HepG2 (cell line): ENCODE data around the gene SLC8B1. TPM values are rescaled to one million over a fixed set of nuclear protein-coding genes. Genes with fewer than 3 reads are reported as not detected.

Experiments
- ATAC-seq: fragments of 200-7000 bp; cut with Tn5 transposase; 3 replicates; pipeline ENCODE4 v1.9.1; 2020; ENCODE audit warnings: mild to moderate bottlenecking, moderate library complexity
- BruUV-seq: library from RNA; stranded (reverse); fragments of 400-500 nt; replicated peaks from 2 replicates; lab custom pipeline; 2021; lab: Mats Ljungman, UMichigan
- CTCF ChIA-PET: fragments of 300-600 bp; formaldehyde crosslinking; extraction: SDS; loops from one replicate; lab custom pipeline; 2021; ENCODE audit warnings: low total read pairs, inconsistent platforms, low intra/inter-chr PET ratio; lab: Yijun Ruan, JAX
- POLR2A ChIA-PET: fragments of 350-600 bp; sonication (Branson Sonifier 250); formaldehyde crosslinking; loops from one replicate; lab custom pipeline; 2020; ENCODE audit warnings: antibody characterized with exemption, inconsistent platforms; lab: Yijun Ruan, JAX
- DNase-seq: peaks from one replicate; pipeline ENCODE4 v3.0.0-alpha.2; 2015; ENCODE audit warnings: low spot score
- FAIRE-seq: peaks from 3 replicates; lab custom pipeline; 2011; peaks lifted over from hg19 to GRCh38; lab: Jason Lieb, UNC
- H2AFZ ChIP-seq: one replicate; pipeline ENCODE4 v1.6.1; 2011; ENCODE audit warnings: low read length, inconsistent platforms
- H3K27ac ChIP-seq: fragments of 300-600 bp; 3 replicates; pipeline ENCODE4 v1.8.0; 2011; ENCODE audit warnings: mixed run types, mild to moderate bottlenecking, mixed read lengths, low read length, inconsistent platforms; ENCODE audit not compliant: insufficient read depth; ENCODE audit errors: extremely low read length
- H3K27me3 ChIP-seq, 2 experiments: fragments of 200-600 bp in 1 of 2; 2 replicates in 1 of 2; 3 replicates in 1 of 2; pipeline versions ENCODE4 v1.6.0 to v1.8.0; 2011; ENCODE audit warnings: low read length in 2 of 2, mild to moderate bottlenecking in 2 of 2, moderate library complexity in 2 of 2, inconsistent platforms in 1 of 2; ENCODE audit not compliant: insufficient read depth in 2 of 2, control insufficient read depth in 1 of 2
- H3K36me3 ChIP-seq, 2 experiments: fragments of 200-600 bp in 1 of 2; replicated peaks in 1 of 2; 2 replicates in 1 of 2; 3 replicates in 1 of 2; pipeline versions ENCODE4 v1.5.1 to v1.8.0; 2011; ENCODE audit warnings: low read length in 2 of 2, inconsistent platforms in 1 of 2; ENCODE audit not compliant: insufficient read depth in 2 of 2, control insufficient read depth in 1 of 2
- H3K4me1 ChIP-seq: 2 replicates; pipeline ENCODE4 v1.5.1; 2012; ENCODE audit warnings: low read length, inconsistent platforms; ENCODE audit not compliant: insufficient read depth
- H3K4me2 ChIP-seq: 2 replicates; pipeline ENCODE4 v1.6.0; 2011; ENCODE audit warnings: low read depth, low read length, inconsistent platforms
- H3K4me3 ChIP-seq, 3 experiments: fragments of 200-600 bp in 1 of 3; sonication (generic), shearing (Covaris generic) in 1 of 3; replicated peaks in 1 of 3; 2 replicates each; pipeline ENCODE4 v1.5.1; 2011 to 2016; ENCODE audit warnings: low read length in 3 of 3, inconsistent platforms in 2 of 3, low read depth in 2 of 3, mild to moderate bottlenecking in 2 of 3, control low read depth in 1 of 3, mixed read lengths in 1 of 3; ENCODE audit not compliant: insufficient read depth in 1 of 3
- H3K79me2 ChIP-seq: one replicate; pipeline ENCODE4 v1.6.1; 2011; ENCODE audit warnings: low read length, inconsistent platforms; ENCODE audit not compliant: insufficient read depth
- H3K9ac ChIP-seq: 2 replicates; pipeline ENCODE4 v1.6.0; 2011; ENCODE audit warnings: mild to moderate bottlenecking, low read depth, low read length, inconsistent platforms; ENCODE audit not compliant: insufficient read depth
- H3K9me3 ChIP-seq: 2 replicates; pipeline ENCODE4 v1.5.1; 2012; ENCODE audit warnings: mild to moderate bottlenecking, low read length
- H4K20me1 ChIP-seq: 2 replicates; pipeline ENCODE4 v1.6.0; 2011; ENCODE audit warnings: inconsistent platforms, mild to moderate bottlenecking, low read length, moderate library complexity; ENCODE audit not compliant: insufficient read depth
- FOXO4 ChIP-seq: sonication (generic); formaldehyde crosslinking; conservative IDR thresholded peaks from 2 replicates; pipeline ENCODE4 v1.8.1; 2023; ENCODE audit warnings: missing genetic modification reagents
- HMG20B ChIP-seq: conservative IDR thresholded peaks from 2 replicates; pipeline ENCODE4 v1.6.1; 2016; ENCODE audit warnings: missing genetic modification reagents, missing compliant biosample characterization
- LBX2 ChIP-seq: sonication (generic); formaldehyde crosslinking; IDR thresholded peaks from 2 replicates; pipeline ENCODE4 v1.5.0; 2020; ENCODE audit warnings: missing genetic modification reagents, mild to moderate bottlenecking, borderline replicate concordance
- PCBP1 ChIP-seq: fragments of 200-400 bp; formaldehyde crosslinking; IDR thresholded peaks from 2 replicates; pipeline ENCODE4 v1.6.1; 2017; ENCODE audit warnings: mild to moderate bottlenecking, low read depth, low read length, borderline replicate concordance
- WIZ ChIP-seq: sonication (generic); formaldehyde crosslinking; IDR thresholded peaks from 2 replicates; pipeline ENCODE4 v1.5.1; 2020; ENCODE audit warnings: mild to moderate bottlenecking, missing genetic modification reagents
- ZBTB39 ChIP-seq: sonication (generic); formaldehyde crosslinking; IDR thresholded peaks from 2 replicates; pipeline ENCODE4 v1.5.0; 2020; ENCODE audit warnings: missing genetic modification reagents
- ZMYM2 ChIP-seq: sonication (generic); formaldehyde crosslinking; IDR thresholded peaks from 2 replicates; pipeline ENCODE4 v1.8.0; 2022; ENCODE audit warnings: mild to moderate bottlenecking, missing genetic modification reagents
- ZNF230 ChIP-seq: sonication (generic); formaldehyde crosslinking; IDR thresholded peaks from 2 replicates; pipeline ENCODE4 v1.4.0; 2020; ENCODE audit warnings: mild to moderate bottlenecking, missing genetic modification reagents
- ZNF556 ChIP-seq: sonication (generic); formaldehyde crosslinking; IDR thresholded peaks from 2 replicates; pipeline ENCODE4 v1.4.0; 2020; ENCODE audit warnings: mild to moderate bottlenecking, missing genetic modification reagents, borderline replicate concordance
- ZNF614 ChIP-seq: IDR thresholded peaks from 2 replicates; pipeline ENCODE4 v1.6.1; 2018; ENCODE audit warnings: missing biosample characterization, missing genetic modification reagents, inconsistent platforms, borderline replicate concordance
- ZNF792 ChIP-seq: IDR thresholded peaks from 2 replicates; pipeline ENCODE4 v1.6.1; 2016
- ZUFSP ChIP-seq: sonication (generic); formaldehyde crosslinking; IDR thresholded peaks from 2 replicates; pipeline ENCODE4 v1.9.0; 2021; ENCODE audit warnings: missing genetic modification reagents, mild to moderate bottlenecking, borderline replicate concordance
- WGBS: methylation state at CpG from one replicate; pipeline ENCODE4 v1.1.6; 2017; ENCODE audit warnings: low lambda C conversion rate; 5-methylcytosine and 5-hydroxymethylcytosine counted together
- in situ Hi-C: cut with HindIII; loops from 2 replicates; pipeline ENCODE4 v1.10.0; 2017; ENCODE audit warnings: low pct_unique_long_range_greater_than_20kb; ENCODE audit not compliant: extremely low pct_ligation_motif_present
- intact Hi-C: fragments of 100-400 bp; cut with micrococcal nuclease; formaldehyde crosslinking; loops from one replicate; pipeline ENCODE4 v1.10.0; 2022; ENCODE audit not compliant: unreplicated experiment
- polyA plus RNA-seq, 8 experiments: library from polyadenylated mRNA; depleted of rRNA in 3 of 8; stranded (reverse) in 7 of 8; unstranded in 1 of 8; fragments of >200 nt; fragmentation: Illumina TruSeq in 4 of 8; extraction: Trizol in 4 of 8; gene quantifications; 2 replicates each; pipeline versions ENCODE4 v1.2.1 to v1.2.3, GENCODE V29; 2011 to 2016; ENCODE audit warnings: low read depth in 4 of 8, missing spikeins in 1 of 8, mixed read lengths in 1 of 8; ENCODE audit not compliant: insufficient read depth in 1 of 8
- total RNA-seq, 5 experiments: library from RNA; depleted of rRNA; stranded (reverse); fragments of >200 nt; fragmentation: Illumina TruSeq; extraction: Trizol; gene quantifications; 2 replicates each; pipeline ENCODE4 v1.2.3, GENCODE V29; 2016; ENCODE audit warnings: low read depth in 1 of 5
- TF ChIP-seq, protein P1 (sequence below): sonication (generic); formaldehyde crosslinking; IDR thresholded peaks from 2 replicates; pipeline ENCODE4 v1.5.0; 2020; ENCODE audit warnings: mild to moderate bottlenecking, missing genetic modification reagents, borderline replicate concordance

The SLC8B1 gene
- total and polyA plus RNA-seq, 2 of the 13 experiments (the other 11 are each of a cell fraction or from before 2014, with no cell fraction given), result 6.8 to 8.0 TPM

DNA sequence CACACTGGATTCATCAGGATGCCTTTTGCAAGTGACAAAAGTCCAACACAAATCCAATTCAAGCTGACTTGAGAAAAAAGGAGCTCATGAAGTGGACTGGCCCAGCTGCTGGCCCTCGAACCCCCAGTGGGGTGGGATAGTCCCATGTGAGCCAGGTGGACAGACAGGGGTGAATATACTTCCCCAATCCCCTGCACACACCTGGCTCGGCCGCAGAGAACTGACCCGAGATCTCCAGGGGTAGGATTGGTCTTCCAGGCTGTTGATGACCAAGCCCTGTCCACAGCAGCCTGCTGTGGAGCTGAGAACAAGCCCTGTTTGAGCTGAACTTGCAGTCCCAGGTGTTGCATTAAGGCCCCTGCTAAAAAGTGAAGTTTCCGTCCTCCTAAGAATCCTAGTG is 57.4 kb downstream of the SLC8B1 start:
- peaks cover 6% of the 10 kb centered on the region for H3K4me1 ChIP-seq
- H3K27me3 ChIP-seq, result no peaks in the 10 kb centered on the region
- FAIRE-seq, result no peak
- H3K9me3 ChIP-seq, result no peaks in the 10 kb centered on the region
- 100% methylated on average over 2 of the region's 5 CpGs for whole genome bisulfite sequencing
- H3K9ac ChIP-seq, result no peak overlapping the region
- H4K20me1 ChIP-seq, result no peaks in the 10 kb centered on the region
- TF ChIP-seq ZNF614 (no peak), ZBTB39 (CRISPR knock-in tag) (no peak), ZNF230 (no peak), ZNF792 (CRISPR knock-in tag) (no peak), ZNF556 (CRISPR knock-in tag) (no peak), WIZ (no peak), LBX2 (CRISPR knock-in tag) (no peak), HMG20B (CRISPR knock-in tag) (no peak), FOXO4 (CRISPR knock-in tag) (no peak), ZUFSP (no peak), ZMYM2 (CRISPR knock-in tag) (no peak), PCBP1 (no peak)
- TF ChIP-seq, protein P1, sequence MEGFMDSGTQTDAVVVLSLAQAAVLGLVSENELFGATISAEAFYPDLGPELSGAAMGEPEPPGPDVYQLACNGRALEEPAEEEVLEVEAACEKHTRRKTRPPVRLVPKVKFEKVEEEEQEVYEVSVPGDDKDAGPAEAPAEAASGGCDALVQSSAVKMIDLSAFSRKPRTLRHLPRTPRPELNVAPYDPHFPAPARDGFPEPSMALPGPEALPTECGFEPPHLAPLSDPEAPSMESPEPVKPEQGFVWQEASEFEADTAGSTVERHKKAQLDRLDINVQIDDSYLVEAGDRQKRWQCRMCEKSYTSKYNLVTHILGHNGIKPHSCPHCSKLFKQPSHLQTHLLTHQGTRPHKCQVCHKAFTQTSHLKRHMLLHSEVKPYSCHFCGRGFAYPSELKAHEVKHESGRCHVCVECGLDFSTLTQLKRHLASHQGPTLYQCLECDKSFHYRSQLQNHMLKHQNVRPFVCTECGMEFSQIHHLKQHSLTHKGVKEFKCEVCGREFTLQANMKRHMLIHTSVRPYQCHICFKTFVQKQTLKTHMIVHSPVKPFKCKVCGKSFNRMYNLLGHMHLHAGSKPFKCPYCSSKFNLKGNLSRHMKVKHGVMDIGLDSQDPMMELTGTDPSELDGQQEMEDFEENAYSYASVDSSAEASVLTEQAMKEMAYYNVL (CRISPR knock-in tag), result no peak
- TF ChIP-seq, all 625 proteins: peak for 0
- BruUV-seq, result no TSS peak
- ChIA-PET CTCF (no interaction called here), POLR2A (no interaction called here)
- no peaks in the 10 kb centered on the region for H3K79me2 ChIP-seq
- no peak overlapping the region for H2AFZ ChIP-seq
- H3K4me2 ChIP-seq, result no peak overlapping the region
- no peak overlapping the region for H3K4me3 ChIP-seq
- H3K36me3 ChIP-seq, result peaks cover 3 to 31% of the 10 kb centered on the region in 2 experiments; a peak in 4 of 5 replicates
- ATAC-seq (no peak), DNase-seq (no peak)
- in situ Hi-C loops (no loop called here), intact Hi-C loops (loop anchor here (10.0 kb wide), 1 partner anchor 83 kb away; no protein-coding TSS in a partner anchor)
- no peak overlapping the region for H3K27ac ChIP-seq
